HG03159 (cell line): ENCODE measurements around the gene KCTD5.

ENCODE experiments used
- ATAC-seq: cut with Tn5 transposase; IDR thresholded peaks from one replicate; pipeline ENCODE4 v1.9.1; 2021; ENCODE audit warnings: mild to moderate bottlenecking, moderate library complexity; ENCODE audit not compliant: unreplicated experiment

KCTD5 gene

GRCh38 chr16:2748757-2749455 is 66.6 kb downstream of the KCTD5 start:
- no peak for ATAC-seq

- no peak for ATAC-seq
Observed at GRCh38 chr16:2749476-2749875, 67.2 kb downstream of the KCTD5 start.

- no peak for ATAC-seq
Observed at GRCh38 chr16:2749936-2750335, 67.6 kb downstream of the KCTD5 start.

- peak; percentile 29 for ATAC-seq
Observed at GRCh38 chr16:2751577-2752034, 69.3 kb downstream of the KCTD5 start.

GRCh38 chr16:2752035-2752849 is 69.9 kb downstream of the KCTD5 start, which contains the start of gene SRRM2:
SRRM2 (plus strand) TSS chr16:2752638; CDS start chr16:2756365, 3,727 bp downstream.
- peak; percentile 80 for ATAC-seq

- ATAC-seq, result peak; percentile 42
Observed at GRCh38 chr16:2752850-2753732, 70.8 kb downstream of the KCTD5 start.

- no peak for ATAC-seq
Observed at GRCh38 chr16:2753733-2754020, 71.4 kb downstream of the KCTD5 start.

- no peak for ATAC-seq
Observed at GRCh38 chr16:2755158-2755557, 72.8 kb downstream of the KCTD5 start.

GRCh38 chr16:2756288-2757015 is 74.1 kb downstream of the KCTD5 start:
- ATAC-seq, result no peak

GRCh38 chr16:2757344-2757743 is 75.0 kb downstream of the KCTD5 start:
- ATAC-seq, result no peak
